Measurements from ENCODE around the gene EVA1C.

DNA sequence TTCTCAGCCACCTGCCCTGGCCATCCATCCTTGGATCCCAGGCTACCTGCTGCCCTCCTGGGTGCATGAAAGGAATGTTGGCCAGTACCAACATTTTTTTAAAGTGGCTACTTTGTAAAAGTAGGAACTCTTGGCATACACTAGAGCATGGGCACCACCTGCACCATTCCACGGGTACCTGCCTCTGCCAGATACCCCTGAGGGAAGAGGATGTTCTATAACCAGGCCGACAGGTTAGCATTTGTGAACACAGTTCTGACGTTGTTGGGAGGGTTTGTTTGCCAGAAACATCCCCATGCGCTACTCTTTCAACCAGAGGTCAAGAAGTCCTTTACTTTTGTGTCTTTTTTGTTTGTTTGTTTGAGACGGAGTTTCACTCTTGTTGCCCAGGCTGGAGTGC is 43.0 kb downstream of the EVA1C start:
- TF ChIP-seq RAD21 (conservative IDR thresholded peaks at IDR 0.05) (no peak), POLR2AphosphoS5 (IDR thresholded peaks at IDR 0.05) (no peak), TAF1 (IDR thresholded peaks at IDR 0.05; ENCODE audit: low read depth) (no peak), EZH2 (IDR thresholded peaks at IDR 0.05; ENCODE audit: borderline replicate concordance, insufficient read depth, low read length, poor library complexity, severe bottlenecking) (no peak)
- TF ChIP-seq, protein P1, sequence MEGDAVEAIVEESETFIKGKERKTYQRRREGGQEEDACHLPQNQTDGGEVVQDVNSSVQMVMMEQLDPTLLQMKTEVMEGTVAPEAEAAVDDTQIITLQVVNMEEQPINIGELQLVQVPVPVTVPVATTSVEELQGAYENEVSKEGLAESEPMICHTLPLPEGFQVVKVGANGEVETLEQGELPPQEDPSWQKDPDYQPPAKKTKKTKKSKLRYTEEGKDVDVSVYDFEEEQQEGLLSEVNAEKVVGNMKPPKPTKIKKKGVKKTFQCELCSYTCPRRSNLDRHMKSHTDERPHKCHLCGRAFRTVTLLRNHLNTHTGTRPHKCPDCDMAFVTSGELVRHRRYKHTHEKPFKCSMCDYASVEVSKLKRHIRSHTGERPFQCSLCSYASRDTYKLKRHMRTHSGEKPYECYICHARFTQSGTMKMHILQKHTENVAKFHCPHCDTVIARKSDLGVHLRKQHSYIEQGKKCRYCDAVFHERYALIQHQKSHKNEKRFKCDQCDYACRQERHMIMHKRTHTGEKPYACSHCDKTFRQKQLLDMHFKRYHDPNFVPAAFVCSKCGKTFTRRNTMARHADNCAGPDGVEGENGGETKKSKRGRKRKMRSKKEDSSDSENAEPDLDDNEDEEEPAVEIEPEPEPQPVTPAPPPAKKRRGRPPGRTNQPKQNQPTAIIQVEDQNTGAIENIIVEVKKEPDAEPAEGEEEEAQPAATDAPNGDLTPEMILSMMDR (IDR thresholded peaks at IDR 0.05; ENCODE audit: poor library complexity, severe bottlenecking), result no peak
